Urinary bladder (tissue), 4 donors: ENCODE data around the gene EIPR1. TPM values are rescaled to one million over a fixed set of nuclear protein-coding genes. Genes with fewer than 3 reads are reported as not detected.
"Not testable (repeated sequence)": the region's sequence is repeated elsewhere in the genome, so short reads cannot be mapped to it uniquely, and the experiment has no call there.

Experiments used
- DNase-seq: peaks from one replicate; pipeline ENCODE4 v3.0.0-alpha.2; 2015; ENCODE audit errors: extremely low spot score
- H3K27ac ChIP-seq: one replicate; pipeline ENCODE4 v1.5.1; 2013; ENCODE audit warnings: low read depth, mild to moderate bottlenecking, moderate library complexity
- H3K36me3 ChIP-seq: one replicate; pipeline ENCODE4 v1.6.1; 2013; ENCODE audit warnings: mild to moderate bottlenecking, moderate library complexity; ENCODE audit not compliant: insufficient read depth
- H3K4me1 ChIP-seq: one replicate; pipeline ENCODE4 v1.6.1; 2013; ENCODE audit warnings: mild to moderate bottlenecking, moderate library complexity; ENCODE audit not compliant: insufficient read depth
- H3K4me3 ChIP-seq: one replicate; pipeline ENCODE4 v1.5.1; 2013; ENCODE audit warnings: low read depth, low read length
- WGBS: extraction: QIAGEN DNeasy Blood & Tissue Kit; methylation state at CpG from one replicate; pipeline ENCODE4 v1.1.7; 2013; 5-methylcytosine and 5-hydroxymethylcytosine counted together
- polyA plus RNA-seq: library from polyadenylated mRNA; stranded (reverse); fragments of 200-250 nt; gene quantifications from one replicate; pipeline ENCODE4 v1.2.3, GENCODE V29; 2013
- total RNA-seq: library from RNA; depleted of rRNA; stranded (reverse); fragments of >200 nt; gene quantifications from one replicate; pipeline ENCODE4 v1.2.3, GENCODE V29; 2014
- donor health status: healthy with polysubstance abuse.
- donor health status: healthy.

The EIPR1 gene
- total and polyA plus RNA-seq, 2 donors: 14.9 to 15.0 TPM

GRCh38 chr2:3296182-3296972, 81.2 kb downstream of the EIPR1 start:
- no peaks in the 10 kb centered on the region for H3K4me1 ChIP-seq
- no peak overlapping the region for H3K27ac ChIP-seq
- no peak for DNase-seq
- H3K36me3 ChIP-seq: no peaks in the 10 kb centered on the region
- 81% methylated on average over 4 of the region's 4 CpGs for WGBS
- H3K4me3 ChIP-seq: no peak overlapping the region

GRCh38 chr2:3294493-3294892, 83.1 kb downstream of the EIPR1 start:
- WGBS: 51% methylated on average over 4 of the region's 4 CpGs
- no peaks in the 10 kb centered on the region for H3K36me3 ChIP-seq
- H3K4me1 ChIP-seq: no peaks in the 10 kb centered on the region
- no peak overlapping the region for H3K4me3 ChIP-seq
- no peak for DNase-seq
- H3K27ac ChIP-seq: no peak overlapping the region

- no peak for DNase-seq
- H3K27ac ChIP-seq: no peak overlapping the region
- no peaks in the 10 kb centered on the region for H3K4me1 ChIP-seq
- WGBS: 40% methylated on average over 3 of the region's 3 CpGs
- no peak overlapping the region for H3K4me3 ChIP-seq
- H3K36me3 ChIP-seq: no peaks in the 10 kb centered on the region
Measured at GRCh38 chr2:3294069-3294468, 83.5 kb downstream of the EIPR1 start.

GRCh38 chr2:3293221-3293620, 84.4 kb downstream of the EIPR1 start:
- no peak for DNase-seq
- 75% methylated on average over 9 of the region's 9 CpGs for WGBS
- Histone ChIP-seq H3K4me1 (no peaks in the 10 kb centered on the region), H3K27ac (no peak overlapping the region), H3K4me3 (no peak overlapping the region), H3K36me3 (no peaks in the 10 kb centered on the region)

- no peaks in the 10 kb centered on the region for H3K4me1 ChIP-seq
- 96% methylated on average over 10 of the region's 10 CpGs for WGBS
- DNase-seq: no peak
- H3K36me3 ChIP-seq: no peaks in the 10 kb centered on the region
- no peak overlapping the region for H3K4me3 ChIP-seq
- H3K27ac ChIP-seq: no peak overlapping the region
Measured at GRCh38 chr2:3292416-3292815, 85.2 kb downstream of the EIPR1 start.

- Histone ChIP-seq H3K36me3 (no peaks in the 10 kb centered on the region), H3K27ac (no peak overlapping the region), H3K4me1 (no peaks in the 10 kb centered on the region), H3K4me3 (no peak overlapping the region)
- 91% methylated on average over 7 of the region's 7 CpGs for WGBS
- DNase-seq: no peak
Measured at GRCh38 chr2:3291750-3292149, 85.9 kb downstream of the EIPR1 start.

- Histone ChIP-seq H3K36me3 (no peaks in the 10 kb centered on the region), H3K4me3 (no peak overlapping the region), H3K4me1 (no peaks in the 10 kb centered on the region), H3K27ac (no peak overlapping the region)
- no peak for DNase-seq
- WGBS: 96% methylated on average over 9 of the region's 9 CpGs
Measured at GRCh38 chr2:3291113-3291512, 86.5 kb downstream of the EIPR1 start.

- no peak for DNase-seq
- Histone ChIP-seq H3K4me1 (no peaks in the 10 kb centered on the region), H3K36me3 (no peaks in the 10 kb centered on the region), H3K27ac (no peak overlapping the region), H3K4me3 (no peak overlapping the region)
- 77% methylated on average over 12 of the region's 12 CpGs for WGBS
Measured at GRCh38 chr2:3290655-3291054, 87.0 kb downstream of the EIPR1 start.

GRCh38 chr2:3289971-3290370, 87.6 kb downstream of the EIPR1 start:
- H3K36me3 ChIP-seq: no peaks in the 10 kb centered on the region
- H3K4me1 ChIP-seq: no peaks in the 10 kb centered on the region
- no peak for DNase-seq
- no peak overlapping the region for H3K4me3 ChIP-seq
- no peak overlapping the region for H3K27ac ChIP-seq
- WGBS: 97% methylated on average over 8 of the region's 8 CpGs

GRCh38 chr2:3289526-3289925, 88.1 kb downstream of the EIPR1 start:
- H3K27ac ChIP-seq: no peak overlapping the region
- DNase-seq: no peak
- no peak overlapping the region for H3K4me3 ChIP-seq
- H3K36me3 ChIP-seq: no peaks in the 10 kb centered on the region
- 95% methylated on average over 15 of the region's 15 CpGs for WGBS
- H3K4me1 ChIP-seq: no peaks in the 10 kb centered on the region

- Histone ChIP-seq H3K27ac (no peak overlapping the region), H3K36me3 (no peaks in the 10 kb centered on the region), H3K4me3 (no peak overlapping the region), H3K4me1 (no peaks in the 10 kb centered on the region)
- 91% methylated on average over 9 of the region's 9 CpGs for WGBS
- no peak for DNase-seq
Measured at GRCh38 chr2:3289171-3289515, 88.5 kb downstream of the EIPR1 start.

GRCh38 chr2:3288470-3289170, 89.0 kb downstream of the EIPR1 start:
- H3K27ac ChIP-seq: no peak overlapping the region
- DNase-seq: no peak
- H3K36me3 ChIP-seq: no peaks in the 10 kb centered on the region
- H3K4me1 ChIP-seq: no peaks in the 10 kb centered on the region
- no peak overlapping the region for H3K4me3 ChIP-seq
- WGBS: 87% methylated on average over 20 of the region's 20 CpGs

- no peaks in the 10 kb centered on the region for H3K36me3 ChIP-seq
- H3K27ac ChIP-seq: no peak overlapping the region
- no peaks in the 10 kb centered on the region for H3K4me1 ChIP-seq
- 91% methylated on average over 13 of the region's 13 CpGs for WGBS
- no peak for DNase-seq
- H3K4me3 ChIP-seq: no peak overlapping the region
Measured at GRCh38 chr2:3287896-3288295, 89.7 kb downstream of the EIPR1 start.

- H3K4me1 ChIP-seq, H3K36me3 ChIP-seq, H3K27ac ChIP-seq, DNase-seq, H3K4me3 ChIP-seq: not testable (repeated sequence)
- WGBS: 89% methylated on average over 17 of the region's 17 CpGs
Measured at GRCh38 chr2:3286646-3287036, 91.0 kb downstream of the EIPR1 start.
